WTC11 (cell line): Measurements from ENCODE around the gene NOBOX. TPM values are rescaled to one million over a fixed set of nuclear protein-coding genes. Genes with fewer than 3 reads are reported as not detected.

Experiments used
- ATAC-seq: fragments of 200-7000 bp; cut with Tn5 transposase; 2 replicates; pipeline ENCODE4 v1.10.0; 2021; ENCODE audit warnings: mild to moderate bottlenecking, moderate library complexity
- CTCF ChIA-PET: fragments of 300-600 bp; sonication (Branson Sonifier 250); formaldehyde crosslinking; loops from one replicate; lab custom pipeline; 2021; ENCODE audit warnings: antibody characterized with exemption; lab: Charles Lee
- POLR2A ChIA-PET: fragments of 350-600 bp; sonication (Branson Sonifier 250); formaldehyde crosslinking; loops from one replicate; lab custom pipeline; 2021; ENCODE audit warnings: antibody characterized with exemption; lab: Charles Lee
- DNase-seq: peaks from one replicate; pipeline ENCODE4 v3.0.0; 2021; ENCODE audit warnings: low spot score
- H3K27ac Mint-ChIP-seq: 2 replicates; pipeline ENCODE4 v1.8.0; 2021; ENCODE audit warnings: mixed read lengths
- H3K27me3 Mint-ChIP-seq: 2 replicates; pipeline ENCODE4 v1.8.0; 2021; ENCODE audit warnings: low read depth, mild to moderate bottlenecking, moderate library complexity, mixed read lengths
- H3K36me3 Mint-ChIP-seq: 2 replicates; pipeline ENCODE4 v1.8.0; 2021; ENCODE audit warnings: mixed read lengths
- H3K4me1 Mint-ChIP-seq: 2 replicates; pipeline ENCODE4 v1.8.0; 2022; ENCODE audit warnings: mixed read lengths
- H3K4me3 Mint-ChIP-seq: 2 replicates; pipeline ENCODE4 v1.8.0; 2021; ENCODE audit warnings: mild to moderate bottlenecking, moderate library complexity, mixed read lengths
- H3K9me3 Mint-ChIP-seq: 2 replicates; pipeline ENCODE4 v1.8.0; 2021; ENCODE audit warnings: mixed read lengths
- AR ChIP-seq: fragments of 250-450 bp; sonication (Bioruptor Pico); IDR thresholded peaks from 2 replicates; pipeline ENCODE4 v1.9.0; 2021; ENCODE audit warnings: mild to moderate bottlenecking
- ARID4B ChIP-seq: sonication (generic); formaldehyde crosslinking; IDR thresholded peaks from 2 replicates; pipeline ENCODE4 v1.8.0; 2023; ENCODE audit warnings: missing genetic modification reagents, mild to moderate bottlenecking, borderline replicate concordance
- ATF1 ChIP-seq: sonication (generic); formaldehyde crosslinking; IDR thresholded peaks from 2 replicates; pipeline ENCODE4 v1.8.1; 2023; ENCODE audit warnings: mild to moderate bottlenecking, moderate library complexity, missing genetic modification reagents
- CDX4 ChIP-seq: fragments of 250-450 bp; sonication (Bioruptor Pico); IDR thresholded peaks from 2 replicates; pipeline ENCODE4 v1.9.0; 2021; ENCODE audit warnings: moderate library complexity, mild to moderate bottlenecking, inconsistent platforms, borderline replicate concordance
- CREB1 ChIP-seq: sonication (generic); formaldehyde crosslinking; IDR thresholded peaks from 2 replicates; pipeline ENCODE4 v1.8.0; 2023; ENCODE audit warnings: mild to moderate bottlenecking, missing genetic modification reagents
- EMX1 ChIP-seq: fragments of 250-450 bp; sonication (Bioruptor Pico); IDR thresholded peaks from 2 replicates; pipeline ENCODE4 v1.8.0; 2021; ENCODE audit warnings: mild to moderate bottlenecking
- GRHL2 ChIP-seq: fragments of 250-450 bp; sonication (Bioruptor Pico); IDR thresholded peaks from 2 replicates; pipeline ENCODE4 v1.8.0; 2022; ENCODE audit warnings: mild to moderate bottlenecking, moderate library complexity; ENCODE audit not compliant: insufficient replicate concordance, severe bottlenecking
- HMGXB4 ChIP-seq: sonication (generic); formaldehyde crosslinking; IDR thresholded peaks from 2 replicates; pipeline ENCODE4 v1.8.1; 2023; ENCODE audit warnings: mild to moderate bottlenecking, moderate library complexity, missing genetic modification reagents
- JUN ChIP-seq: sonication (generic); formaldehyde crosslinking; IDR thresholded peaks from 2 replicates; pipeline ENCODE4 v1.8.0; 2023; ENCODE audit warnings: mild to moderate bottlenecking, missing genetic modification reagents
- MLX ChIP-seq: sonication (generic); formaldehyde crosslinking; IDR thresholded peaks from 2 replicates; pipeline ENCODE4 v1.8.1; 2023; ENCODE audit warnings: mild to moderate bottlenecking, missing genetic modification reagents, moderate library complexity
- MYBL2 ChIP-seq: sonication (generic); formaldehyde crosslinking; IDR thresholded peaks from 2 replicates; pipeline ENCODE4 v1.8.1; 2023; ENCODE audit warnings: mild to moderate bottlenecking, moderate library complexity, missing genetic modification reagents
- TEAD1 ChIP-seq: sonication (generic); formaldehyde crosslinking; IDR thresholded peaks from 2 replicates; pipeline ENCODE4 v1.8.0; 2022; ENCODE audit warnings: mild to moderate bottlenecking, missing genetic modification reagents
- USF1 ChIP-seq: sonication (generic); formaldehyde crosslinking; IDR thresholded peaks from 2 replicates; pipeline ENCODE4 v1.8.0; 2022; ENCODE audit warnings: mild to moderate bottlenecking, missing genetic modification reagents
- ZNF416 ChIP-seq: fragments of 250-450 bp; sonication (Bioruptor Pico); IDR thresholded peaks from 2 replicates; pipeline ENCODE4 v1.9.0; 2021; ENCODE audit warnings: mild to moderate bottlenecking, inconsistent platforms
- ZNF512 ChIP-seq: sonication (generic); formaldehyde crosslinking; IDR thresholded peaks from 2 replicates; pipeline ENCODE4 v1.8.1; 2022; ENCODE audit warnings: missing genetic modification reagents, borderline replicate concordance
- total RNA-seq: library from RNA; stranded (reverse); gene quantifications from 3 replicates; pipeline ENCODE4 v1.2.3, GENCODE V29; 2021

The NOBOX gene
- total RNA-seq, 1 experiment from 2014 or later: not detected

- ChIA-PET CTCF (no interaction called here), POLR2A (no interaction called here)
- TF ChIP-seq TEAD1 (no peak), MLX (CRISPR knock-in tag) (no peak), ZNF416 (no peak), JUN (no peak), HMGXB4 (CRISPR knock-in tag) (no peak), EMX1 (no peak), CDX4 (CRISPR knock-in tag) (no peak), ATF1 (CRISPR knock-in tag) (no peak), ARID4B (no peak), CREB1 (no peak), GRHL2 (no peak), MYBL2 (no peak), AR (no peak), ZNF512 (CRISPR knock-in tag) (no peak), USF1 (CRISPR knock-in tag) (no peak)
- Mint-ChIP-seq H3K27ac (no peak overlapping the region), H3K36me3 (no peaks in the 10 kb centered on the region), H3K4me1 (no peaks in the 10 kb centered on the region), H3K9me3 (no peaks in the 10 kb centered on the region), H3K27me3 (no peaks in the 10 kb centered on the region), H3K4me3 (no peak overlapping the region)
- ATAC-seq (no peak), DNase-seq (no peak)
Observed at GRCh38 chr7:144445590-144445989, 42.1 kb upstream of the NOBOX start.
